Upper lobe of left lung (tissue), 4 donors: ENCODE results near the gene DESI2.

ENCODE experiments used
- EP300 ChIP-seq, 4 donors: sonication (generic); formaldehyde crosslinking; IDR thresholded peaks; one replicate each; pipeline ENCODE4 v1.5.1; 2017; ENCODE audit warnings: antibody characterized with exemption in 4 of 4, control low read depth in 2 of 4
- POLR2A ChIP-seq, 4 donors: fragments of 450-650 bp; IDR thresholded peaks; one replicate each; pipeline ENCODE4 v1.5.1; 2016 to 2017; ENCODE audit warnings: antibody characterized with exemption in 4 of 4, mild to moderate bottlenecking in 2 of 4
- POLR2AphosphoS5 ChIP-seq, 2 donors: sonication (generic); formaldehyde crosslinking; IDR thresholded peaks; one replicate each; pipeline ENCODE4 v1.5.1; 2017; ENCODE audit warnings: antibody characterized with exemption in 2 of 2
- TF ChIP-seq, protein P1 (sequence below), 6 experiments: fragments of 450-650 bp in 4 of 6; fragments of 200-600 bp in 2 of 6; sonication (generic) in 2 of 6; IDR thresholded peaks; one replicate each; pipeline ENCODE4 v1.5.1; 2016 to 2019; ENCODE audit warnings: antibody characterized with exemption in 6 of 6

DNA sequence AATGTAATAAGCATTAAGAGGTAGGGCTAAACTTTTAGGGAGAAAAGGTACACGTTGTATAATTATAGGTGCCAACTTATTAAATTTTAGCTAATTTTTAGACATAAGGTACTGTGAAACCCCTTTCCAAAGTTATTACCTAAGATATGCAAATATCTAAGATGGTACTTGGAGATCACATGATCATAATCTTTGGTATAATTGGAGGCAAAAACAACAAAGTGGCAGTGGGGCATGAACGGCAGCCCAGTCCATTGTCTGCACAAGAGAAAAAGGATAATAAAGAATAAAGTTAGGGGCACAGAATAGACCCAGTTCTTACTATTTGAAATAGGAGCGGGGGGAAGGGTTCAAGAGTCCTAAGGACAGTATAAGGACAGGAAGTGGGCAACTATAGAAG is 51.2 kb downstream of the DESI2 start:
- TF ChIP-seq, protein P1, sequence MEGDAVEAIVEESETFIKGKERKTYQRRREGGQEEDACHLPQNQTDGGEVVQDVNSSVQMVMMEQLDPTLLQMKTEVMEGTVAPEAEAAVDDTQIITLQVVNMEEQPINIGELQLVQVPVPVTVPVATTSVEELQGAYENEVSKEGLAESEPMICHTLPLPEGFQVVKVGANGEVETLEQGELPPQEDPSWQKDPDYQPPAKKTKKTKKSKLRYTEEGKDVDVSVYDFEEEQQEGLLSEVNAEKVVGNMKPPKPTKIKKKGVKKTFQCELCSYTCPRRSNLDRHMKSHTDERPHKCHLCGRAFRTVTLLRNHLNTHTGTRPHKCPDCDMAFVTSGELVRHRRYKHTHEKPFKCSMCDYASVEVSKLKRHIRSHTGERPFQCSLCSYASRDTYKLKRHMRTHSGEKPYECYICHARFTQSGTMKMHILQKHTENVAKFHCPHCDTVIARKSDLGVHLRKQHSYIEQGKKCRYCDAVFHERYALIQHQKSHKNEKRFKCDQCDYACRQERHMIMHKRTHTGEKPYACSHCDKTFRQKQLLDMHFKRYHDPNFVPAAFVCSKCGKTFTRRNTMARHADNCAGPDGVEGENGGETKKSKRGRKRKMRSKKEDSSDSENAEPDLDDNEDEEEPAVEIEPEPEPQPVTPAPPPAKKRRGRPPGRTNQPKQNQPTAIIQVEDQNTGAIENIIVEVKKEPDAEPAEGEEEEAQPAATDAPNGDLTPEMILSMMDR (IDR thresholded peaks at IDR 0.05): no peak
- TF ChIP-seq POLR2AphosphoS5 (IDR thresholded peaks at IDR 0.05): no peak
- no peak for TF ChIP-seq POLR2A (IDR thresholded peaks at IDR 0.05)
- TF ChIP-seq EP300 (IDR thresholded peaks at IDR 0.05): no peak
